HUES6 (cell line): ENCODE results near the gene FANCM.
"Not testable (repeated sequence)": the region's sequence is repeated elsewhere in the genome, so short reads cannot be mapped to it uniquely, and the experiment has no call there.

Experiments
- H3K27ac ChIP-seq: 2 replicates; pipeline ENCODE4 v1.7.0; 2013; ENCODE audit warnings: low read depth, mild to moderate bottlenecking, low read length, inconsistent platforms
- H3K27me3 ChIP-seq: 2 replicates; pipeline ENCODE4 v1.6.1; 2013; ENCODE audit warnings: low read length; ENCODE audit not compliant: control insufficient read depth, insufficient read depth
- H3K36me3 ChIP-seq: 2 replicates; pipeline ENCODE4 v1.6.1; 2013; ENCODE audit warnings: low read length; ENCODE audit not compliant: control insufficient read depth, insufficient read depth
- H3K4me1 ChIP-seq: 2 replicates; pipeline ENCODE4 v1.6.1; 2013; ENCODE audit warnings: low read length; ENCODE audit not compliant: control insufficient read depth, insufficient read depth
- H3K4me3 ChIP-seq: 2 replicates; pipeline ENCODE4 v1.5.1; 2013; ENCODE audit warnings: low read depth, low read length
- H3K9ac ChIP-seq: one replicate; pipeline ENCODE4 v1.6.1; 2013; ENCODE audit warnings: mild to moderate bottlenecking, low read length
- H3K9me3 ChIP-seq: 2 replicates; pipeline ENCODE4 v1.6.1; 2013; ENCODE audit warnings: low read depth, low read length; ENCODE audit not compliant: control insufficient read depth, insufficient read depth

FANCM gene

GRCh38 chr14:45194964-45195363, 59.2 kb downstream of the FANCM start:
- H3K4me1 ChIP-seq: no peaks in the 10 kb centered on the region
- peaks cover 12% of the 10 kb centered on the region; the same call in 1 of the 2 replicates for H3K36me3 ChIP-seq
- no peak overlapping the region for H3K9ac ChIP-seq
- no peak overlapping the region for H3K4me3 ChIP-seq
- no peaks in the 10 kb centered on the region for H3K27me3 ChIP-seq
- no peak overlapping the region for H3K27ac ChIP-seq
- no peaks in the 10 kb centered on the region for H3K9me3 ChIP-seq

GRCh38 chr14:45198551-45198950, 62.8 kb downstream of the FANCM start:
- Histone ChIP-seq H3K4me1 (no peaks in the 10 kb centered on the region), H3K9me3 (no peaks in the 10 kb centered on the region), H3K27ac (no peak overlapping the region), H3K36me3 (peaks cover 25% of the 10 kb centered on the region), H3K9ac (no peak overlapping the region), H3K4me3 (no peak overlapping the region), H3K27me3 (no peaks in the 10 kb centered on the region)

- Histone ChIP-seq H3K9ac (no peak overlapping the region), H3K4me3 (no peak overlapping the region), H3K27ac (no peak overlapping the region), H3K27me3 (no peaks in the 10 kb centered on the region), H3K36me3 (peaks cover 29% of the 10 kb centered on the region), H3K4me1 (no peaks in the 10 kb centered on the region), H3K9me3 (no peaks in the 10 kb centered on the region)
Observed at GRCh38 chr14:45199230-45199629, 63.5 kb downstream of the FANCM start.

- Histone ChIP-seq H3K4me3 (no peak overlapping the region), H3K4me1 (no peaks in the 10 kb centered on the region), H3K9ac (no peak overlapping the region), H3K27ac (no peak overlapping the region), H3K27me3 (no peaks in the 10 kb centered on the region), H3K9me3 (no peaks in the 10 kb centered on the region), H3K36me3 (peaks cover 42% of the 10 kb centered on the region)
Observed at GRCh38 chr14:45201905-45202304, 66.2 kb downstream of the FANCM start.

GRCh38 chr14:45204241-45204640, 68.5 kb downstream of the FANCM start:
- Histone ChIP-seq H3K27ac (no peak overlapping the region), H3K27me3 (no peaks in the 10 kb centered on the region), H3K9ac (no peak overlapping the region), H3K36me3 (peaks cover 57% of the 10 kb centered on the region), H3K4me1 (no peaks in the 10 kb centered on the region), H3K4me3 (no peak overlapping the region), H3K9me3 (no peaks in the 10 kb centered on the region)

GRCh38 chr14:45210159-45210558, 74.4 kb downstream of the FANCM start:
- no peak overlapping the region for H3K4me3 ChIP-seq
- H3K4me1 ChIP-seq: peaks cover 13% of the 10 kb centered on the region
- no peaks in the 10 kb centered on the region for H3K27me3 ChIP-seq
- H3K9me3 ChIP-seq: no peaks in the 10 kb centered on the region
- H3K9ac ChIP-seq: no peak overlapping the region
- H3K27ac ChIP-seq: no peak overlapping the region
- peaks cover 73% of the 10 kb centered on the region for H3K36me3 ChIP-seq

- Histone ChIP-seq H3K36me3 (peaks cover 70% of the 10 kb centered on the region), H3K4me3 (no peak overlapping the region), H3K9me3 (no peaks in the 10 kb centered on the region), H3K4me1 (peaks cover 13% of the 10 kb centered on the region), H3K27ac (no peak overlapping the region), H3K9ac (no peak overlapping the region), H3K27me3 (no peaks in the 10 kb centered on the region)
Observed at GRCh38 chr14:45211295-45211694, 75.6 kb downstream of the FANCM start.

GRCh38 chr14:45212231-45212630, 76.5 kb downstream of the FANCM start:
- Histone ChIP-seq H3K27ac (peak overlapping the region; percentile 56; the same call in 1 of the 2 replicates), H3K27me3 (no peaks in the 10 kb centered on the region), H3K9me3 (no peaks in the 10 kb centered on the region), H3K4me3 (no peak overlapping the region; the same call in 1 of the 2 replicates), H3K4me1 (peaks cover 13% of the 10 kb centered on the region), H3K9ac (no peak overlapping the region), H3K36me3 (peaks cover 70% of the 10 kb centered on the region)

- Histone ChIP-seq H3K4me1 (peaks cover 13% of the 10 kb centered on the region), H3K36me3 (peaks cover 76% of the 10 kb centered on the region)
- not testable (repeated sequence) for H3K4me3 ChIP-seq, H3K27me3 ChIP-seq, H3K27ac ChIP-seq, H3K9me3 ChIP-seq, H3K9ac ChIP-seq
Observed at GRCh38 chr14:45213716-45214115, 78.0 kb downstream of the FANCM start.

- not testable (repeated sequence) for H3K9ac ChIP-seq, H3K4me3 ChIP-seq, H3K9me3 ChIP-seq, H3K27me3 ChIP-seq, H3K27ac ChIP-seq
- Histone ChIP-seq H3K4me1 (peaks cover 13% of the 10 kb centered on the region), H3K36me3 (peaks cover 73% of the 10 kb centered on the region)
Observed at GRCh38 chr14:45214341-45214740, 78.6 kb downstream of the FANCM start.

GRCh38 chr14:45222485-45223262, 86.9 kb downstream of the FANCM start:
- peaks cover 79% of the 10 kb centered on the region for H3K36me3 ChIP-seq

More at GRCh38 chr14:45222485-45223262, 86.9 kb downstream of the FANCM start:
- no peak overlapping the region for H3K27ac ChIP-seq
- no peaks in the 10 kb centered on the region for H3K9me3 ChIP-seq
- H3K4me3 ChIP-seq: no peak overlapping the region
- H3K27me3 ChIP-seq: no peaks in the 10 kb centered on the region
- H3K9ac ChIP-seq: no peak overlapping the region
- no peaks in the 10 kb centered on the region for H3K4me1 ChIP-seq
